Psoas muscle (tissue), 7 donors: Measurements from ENCODE around the gene TYR. TPM values are rescaled to one million over a fixed set of nuclear protein-coding genes. Genes with fewer than 3 reads are reported as not detected.

Experiments used
- polyA plus RNA-seq, 3 donors: library from polyadenylated mRNA; stranded (reverse); fragments of 200-250 nt; gene quantifications; one replicate each; pipeline ENCODE4 v1.2.3, GENCODE V29; 2013
- total RNA-seq, 4 donors: library from RNA; stranded (reverse); fragmentation: NEBNext Ultra II Directional in 2 of 4; extraction: Animal tissue kit (Norgen Biotek cat#: 25700) in 2 of 4; gene quantifications; one replicate each; pipeline versions ENCODE4 v1.2.1 to v1.2.4, GENCODE V29; 2021 to 2023
- donor health status: healthy with polysubstance abuse.
- donor health status: DM: no; HTN: no; CAD: no; lungs with moderate emphysema.
- donor health status: Bipolar disorder and iron deficiency.
- donor health status: healthy.
- donor health status: DM: no; HTN: no; CAD: no.
- donor health status: DM: no; HTN: no; CAD: no.
- donor health status: DM: yes; HTN: yes; CAD: no.

Gene TYR
- total and polyA plus RNA-seq, 7 donors = not detected

Other genes starting within 250 kb of the TYR start
- gene GRM5, start 111.9 kb upstream of the TYR start, total RNA-seq = not detected
- gene GRM5, start 111.9 kb upstream of the TYR start, polyA plus RNA-seq = under 1 TPM in 1 of 3 donors, not detected in 2; under 0.01 TPM